Naive B cell (primary cell): ENCODE measurements around the gene BIRC7. TPM values are rescaled to one million over a fixed set of nuclear protein-coding genes. Genes with fewer than 3 reads are reported as not detected.
A peak's percentile ranks its signal among the peaks of the same experiment; 100 is the strongest.

Source experiments
- ATAC-seq, 2 donors: fragments of 150-1000 bp; cut with Tn5 transposase; 2 replicates each; pipeline ENCODE4 v1.10.0; 2021; ENCODE audit warnings: low read depth in 2 of 2, mild to moderate bottlenecking in 2 of 2, moderate library complexity in 2 of 2
- DNase-seq: peaks from one replicate; pipeline ENCODE4 v3.0.0; 2022
- H3K27ac Mint-ChIP-seq, 6 donors: one replicate each; pipeline ENCODE4 v1.8.0; 2020 to 2022; ENCODE audit warnings: mild to moderate bottlenecking in 6 of 6, mixed read lengths in 6 of 6, moderate library complexity in 5 of 6, inconsistent platforms in 2 of 6
- H3K27me3 Mint-ChIP-seq, 3 donors: one replicate each; pipeline ENCODE4 v1.8.0; 2021 to 2022; ENCODE audit warnings: mixed read lengths in 3 of 3, mild to moderate bottlenecking in 1 of 3
- H3K36me3 Mint-ChIP-seq, 2 donors: one replicate each; pipeline ENCODE4 v1.8.0; 2020 to 2022; ENCODE audit warnings: mixed read lengths in 2 of 2, inconsistent platforms in 1 of 2, mild to moderate bottlenecking in 1 of 2
- H3K4me1 Mint-ChIP-seq, 3 donors: one replicate each; pipeline ENCODE4 v1.8.0; 2020 to 2022; ENCODE audit warnings: mixed read lengths in 3 of 3, inconsistent platforms in 1 of 3, mild to moderate bottlenecking in 1 of 3, moderate library complexity in 1 of 3
- H3K4me3 Mint-ChIP-seq, 8 donors: one replicate each; pipeline ENCODE4 v1.8.0; 2020 to 2022; ENCODE audit warnings: mild to moderate bottlenecking in 8 of 8, mixed read lengths in 8 of 8, moderate library complexity in 8 of 8, inconsistent platforms in 2 of 8
- H3K9me3 Mint-ChIP-seq, 7 donors: one replicate each; pipeline ENCODE4 v1.8.0; 2020 to 2022; ENCODE audit warnings: mixed read lengths in 7 of 7, mild to moderate bottlenecking in 5 of 7, inconsistent platforms in 2 of 7, moderate library complexity in 1 of 7
- polyA plus RNA-seq, 6 donors: library from polyadenylated mRNA; unstranded; fragments of 300-500 nt; fragmentation: Illumina TruSeq; gene quantifications; one replicate each; pipeline ENCODE4 v1.2.3, GENCODE V29; 2021; ENCODE audit warnings: low read depth in 6 of 6

The BIRC7 gene
- polyA plus RNA-seq, 6 donors from 2014 or later = not detected

- H3K4me3 Mint-ChIP-seq = no peak overlapping the region
- no peak for ATAC-seq
- H3K27me3 Mint-ChIP-seq = peaks cover 14 to 31% (median 25%) of the 10 kb centered on the region in 3 donors
- no peak for DNase-seq
- no peaks in the 10 kb centered on the region for H3K36me3 Mint-ChIP-seq
- H3K27ac Mint-ChIP-seq = peak overlapping the region in 2 of 6 donors; percentile 15 to 69
- peaks cover 0 to 8% (median 4%) of the 10 kb centered on the region in 3 donors for H3K4me1 Mint-ChIP-seq
- peaks cover 0 to 1% (median 0%) of the 10 kb centered on the region in 7 donors for H3K9me3 Mint-ChIP-seq
Measured at GRCh38 chr20:63236116-63236837, 572 bp downstream of the BIRC7 start.

DNA sequence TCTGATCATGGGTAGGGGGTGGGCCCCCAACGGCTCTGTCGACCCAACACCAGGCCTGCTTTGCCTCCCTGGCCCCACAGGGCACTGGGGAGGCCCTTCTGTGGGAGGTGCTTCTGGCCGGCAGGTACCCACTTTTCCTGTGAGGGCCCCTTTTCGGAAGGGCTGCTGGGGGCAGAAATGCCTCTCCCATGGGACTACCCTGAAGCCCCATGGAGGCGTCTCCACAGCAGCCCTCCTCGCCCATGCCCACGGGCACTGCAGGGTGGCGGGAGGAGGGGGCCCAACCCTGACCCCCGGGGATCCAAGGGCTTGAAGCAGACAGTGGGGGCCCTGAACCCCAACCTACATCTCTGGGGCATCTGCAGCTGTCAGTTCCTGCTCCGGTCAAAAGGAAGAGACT lies 2.3 kb downstream of the BIRC7 start:
- Mint-ChIP-seq H3K4me3 (no peak overlapping the region), H3K27ac (no peak overlapping the region)

GRCh38 chr20:63238514-63239125 lies 2.9 kb downstream of the BIRC7 start:
- no peak for DNase-seq
- H3K4me1 Mint-ChIP-seq = peaks cover 0 to 8% (median 4%) of the 10 kb centered on the region in 3 donors
- H3K36me3 Mint-ChIP-seq = no peaks in the 10 kb centered on the region
- H3K27me3 Mint-ChIP-seq = peaks cover 0 to 23% (median 21%) of the 10 kb centered on the region in 3 donors
- H3K9me3 Mint-ChIP-seq = peaks cover 0 to 1% (median 0%) of the 10 kb centered on the region in 7 donors
- H3K27ac Mint-ChIP-seq = no peak overlapping the region
- no peak overlapping the region for H3K4me3 Mint-ChIP-seq
- ATAC-seq = no peak

More for the DNA sequence above, 2.3 kb downstream of the BIRC7 start:
- Mint-ChIP-seq H3K36me3 (no peaks in the 10 kb centered on the region), H3K9me3 (peaks cover 0 to 1% (median 0%) of the 10 kb centered on the region in 7 donors), H3K27me3 (peaks cover 3 to 25% (median 18%) of the 10 kb centered on the region in 3 donors), H3K4me1 (peaks cover 0 to 8% (median 4%) of the 10 kb centered on the region in 3 donors)
- DNase-seq (no peak), ATAC-seq (no peak)

GRCh38 chr20:63239431-63239830 lies 3.7 kb downstream of the BIRC7 start:
- no peak for DNase-seq
- Mint-ChIP-seq H3K9me3 (peaks cover 0 to 1% (median 0%) of the 10 kb centered on the region in 7 donors), H3K27ac (no peak overlapping the region), H3K4me1 (peaks cover 0 to 8% (median 4%) of the 10 kb centered on the region in 3 donors), H3K27me3 (peaks cover 0 to 30% (median 23%) of the 10 kb centered on the region in 3 donors), H3K36me3 (no peaks in the 10 kb centered on the region), H3K4me3 (no peak overlapping the region)
- ATAC-seq = no peak

DNA sequence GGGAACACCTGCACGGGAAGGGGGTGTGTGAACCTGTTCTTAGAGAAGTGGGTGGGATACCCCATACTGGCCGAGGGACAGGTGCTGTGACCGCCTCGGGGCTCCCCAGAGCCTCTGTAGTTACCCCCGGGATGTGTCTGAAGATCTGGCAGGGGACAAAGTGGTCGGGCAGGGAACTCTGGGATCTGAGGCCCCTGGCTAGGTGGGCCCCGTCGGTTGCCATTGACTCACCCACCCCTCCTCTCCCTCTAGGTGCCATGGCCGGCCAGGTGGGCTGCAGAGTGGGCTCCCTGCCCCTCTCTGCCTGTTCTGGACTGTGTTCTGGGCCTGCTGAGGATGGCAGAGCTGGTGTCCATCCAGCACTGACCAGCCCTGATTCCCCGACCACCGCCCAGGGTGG lies 4.3 kb downstream of the BIRC7 start:
- peaks cover 0 to 28% (median 24%) of the 10 kb centered on the region in 3 donors for H3K27me3 Mint-ChIP-seq
- H3K4me1 Mint-ChIP-seq = peaks cover 0 to 2% (median under 1%) of the 10 kb centered on the region in 3 donors
- H3K4me3 Mint-ChIP-seq = no peak overlapping the region
- H3K36me3 Mint-ChIP-seq = no peaks in the 10 kb centered on the region
- H3K27ac Mint-ChIP-seq = no peak overlapping the region
- H3K9me3 Mint-ChIP-seq = peaks cover 0 to 1% (median 0%) of the 10 kb centered on the region in 7 donors
- no peak for ATAC-seq
- no peak for DNase-seq

DNA sequence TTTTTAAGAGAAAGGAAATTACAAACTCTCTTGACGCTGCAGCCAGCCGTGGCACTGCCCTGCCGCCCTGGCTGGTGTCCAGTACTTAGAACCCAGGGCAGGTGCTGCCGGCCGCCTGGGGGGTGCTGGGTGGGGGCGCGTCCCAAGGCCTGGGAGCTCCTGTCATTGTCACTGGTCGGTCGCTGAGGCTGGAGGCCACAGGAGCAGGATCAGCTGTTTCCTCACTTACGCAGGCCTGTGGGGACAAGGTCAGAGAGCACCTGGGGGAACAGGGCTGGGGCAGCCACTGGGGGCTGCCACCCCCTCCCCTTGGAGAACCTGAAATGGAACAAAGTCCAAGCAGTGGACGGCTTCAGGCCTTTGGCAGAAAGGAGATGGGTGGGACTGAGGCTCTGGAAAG lies 5.6 kb downstream of the BIRC7 start:
- DNase-seq (no peak), ATAC-seq (no peak)
- Mint-ChIP-seq H3K27ac (no peak overlapping the region), H3K36me3 (no peaks in the 10 kb centered on the region), H3K4me3 (no peak overlapping the region), H3K27me3 (peaks cover 0 to 40% (median 35%) of the 10 kb centered on the region in 3 donors), H3K9me3 (no peaks in the 10 kb centered on the region), H3K4me1 (no peaks in the 10 kb centered on the region)

GRCh38 chr20:63242736-63243135 lies 7.0 kb downstream of the BIRC7 start:
- ATAC-seq (no peak), DNase-seq (no peak)
- H3K4me3 Mint-ChIP-seq = no peak overlapping the region
- no peak overlapping the region for H3K27ac Mint-ChIP-seq
- H3K4me1 Mint-ChIP-seq = peaks cover 0 to 3% (median 0%) of the 10 kb centered on the region in 3 donors
- H3K27me3 Mint-ChIP-seq = peaks cover 0 to 41% (median 35%) of the 10 kb centered on the region in 3 donors
- no peaks in the 10 kb centered on the region for H3K36me3 Mint-ChIP-seq
- H3K9me3 Mint-ChIP-seq = no peaks in the 10 kb centered on the region

DNA sequence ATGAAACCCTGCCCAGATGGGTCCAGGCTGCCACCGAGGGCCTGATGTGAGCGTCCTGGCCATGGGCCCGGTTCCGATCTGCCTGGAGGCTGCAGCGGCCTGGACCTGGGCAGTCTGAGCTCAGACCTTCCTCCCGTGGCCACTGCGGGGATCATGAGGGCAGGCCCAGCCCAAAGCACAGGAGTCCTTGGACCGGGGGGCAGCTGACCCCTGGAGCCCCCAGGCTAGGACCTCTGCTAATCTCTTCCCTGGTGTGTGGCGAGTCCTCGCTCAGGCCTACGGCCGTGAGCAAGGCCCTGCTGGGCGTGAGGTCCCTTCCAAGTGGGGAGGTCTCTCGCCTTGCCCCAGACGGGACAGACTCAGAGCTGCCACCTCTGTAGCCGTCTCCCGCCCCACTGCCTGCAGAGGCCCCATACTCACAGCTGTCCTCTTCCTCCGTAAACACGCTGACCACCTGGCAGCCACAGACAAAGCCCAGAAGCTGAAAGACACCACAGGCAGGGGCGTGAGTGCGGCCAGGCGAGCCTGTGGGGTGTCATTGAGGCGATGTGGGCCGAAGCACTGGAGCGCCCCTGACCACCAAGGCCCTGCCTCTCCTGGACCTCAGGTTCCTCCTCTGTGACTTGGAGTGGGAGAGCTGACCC lies 8.0 kb downstream of the BIRC7 start:
- Mint-ChIP-seq H3K4me3 (no peak overlapping the region), H3K27ac (peak overlapping the region in 1 of 6 donors; percentile 51), H3K4me1 (peaks cover 0 to 6% (median 4%) of the 10 kb centered on the region in 3 donors), H3K27me3 (peaks cover 0 to 51% (median 40%) of the 10 kb centered on the region in 3 donors), H3K36me3 (no peaks in the 10 kb centered on the region), H3K9me3 (no peaks in the 10 kb centered on the region)
- ATAC-seq = no peak
- DNase-seq = no peak

- Mint-ChIP-seq H3K27ac (no peak overlapping the region), H3K27me3 (peaks cover 0 to 57% (median 48%) of the 10 kb centered on the region in 3 donors), H3K36me3 (no peaks in the 10 kb centered on the region), H3K9me3 (no peaks in the 10 kb centered on the region), H3K4me1 (peaks cover 0 to 8% (median 7%) of the 10 kb centered on the region in 3 donors), H3K4me3 (no peak overlapping the region)
- DNase-seq (no peak), ATAC-seq (no peak)
Measured at GRCh38 chr20:63244468-63244867, 8.8 kb downstream of the BIRC7 start.

- no peak for ATAC-seq
Measured at GRCh38 chr20:63246490-63247288, 11.0 kb downstream of the BIRC7 start.

DNA sequence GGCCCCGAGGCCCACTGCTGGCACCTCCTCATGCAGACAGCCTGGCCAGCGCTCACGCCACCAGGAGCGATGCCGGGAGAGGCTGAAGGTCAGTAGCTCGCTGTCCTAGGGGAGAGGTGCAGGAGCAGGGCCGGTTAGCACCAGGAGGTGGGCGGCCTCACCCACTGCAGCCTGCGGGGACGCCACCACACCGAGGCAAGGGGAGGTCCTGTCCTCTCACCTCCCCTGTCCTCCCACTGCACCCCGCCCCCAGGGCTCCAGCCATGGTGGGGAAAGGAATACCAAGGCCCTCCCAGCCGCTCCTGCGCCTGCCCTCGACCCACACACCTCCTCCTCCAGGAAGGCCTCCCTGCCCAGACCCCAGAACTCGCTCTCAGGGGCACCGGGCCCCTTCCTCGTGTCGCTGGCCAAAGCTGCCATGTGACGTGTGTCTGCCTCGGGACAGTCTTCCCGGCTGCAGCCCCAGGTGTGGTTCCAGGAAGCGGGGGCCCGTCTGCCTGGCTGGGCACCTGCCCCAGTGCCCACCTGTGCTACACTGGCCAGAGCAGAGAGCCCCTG lies 12.0 kb downstream of the BIRC7 start:
- Mint-ChIP-seq H3K27ac (no peak overlapping the region), H3K27me3 (peaks cover 9 to 68% (median 62%) of the 10 kb centered on the region in 3 donors), H3K36me3 (no peaks in the 10 kb centered on the region), H3K4me1 (peaks cover 2 to 11% (median 10%) of the 10 kb centered on the region in 3 donors), H3K4me3 (no peak overlapping the region), H3K9me3 (no peaks in the 10 kb centered on the region)
- no peak for DNase-seq
- no peak for ATAC-seq

More at GRCh38 chr20:63246490-63247288, 11.0 kb downstream of the BIRC7 start:
- peaks cover 6 to 65% (median 61%) of the 10 kb centered on the region in 3 donors for H3K27me3 Mint-ChIP-seq
- H3K9me3 Mint-ChIP-seq = no peaks in the 10 kb centered on the region
- no peak for DNase-seq
- H3K4me1 Mint-ChIP-seq = peaks cover 0 to 8% (median 7%) of the 10 kb centered on the region in 3 donors
- no peak overlapping the region for H3K4me3 Mint-ChIP-seq
- no peaks in the 10 kb centered on the region for H3K36me3 Mint-ChIP-seq
- H3K27ac Mint-ChIP-seq = no peak overlapping the region

- no peaks in the 10 kb centered on the region for H3K36me3 Mint-ChIP-seq
- DNase-seq (no peak), ATAC-seq (no peak)
- no peaks in the 10 kb centered on the region for H3K9me3 Mint-ChIP-seq
- H3K27ac Mint-ChIP-seq = no peak overlapping the region
- H3K4me3 Mint-ChIP-seq = peak overlapping the region in 2 of 8 donors; percentile 42 to 83
- peaks cover 13 to 70% (median 55%) of the 10 kb centered on the region in 3 donors for H3K27me3 Mint-ChIP-seq
- H3K4me1 Mint-ChIP-seq = peaks cover 4 to 16% (median 15%) of the 10 kb centered on the region in 3 donors
Measured at GRCh38 chr20:63248835-63249591, 13.3 kb downstream of the BIRC7 start.
